Stomach (tissue), 4 donors: ENCODE measurements around the gene FADS3.

Experiments used
- CTCF ChIP-seq, 7 experiments: fragments of 450-650 bp in 4 of 7; fragments of 200-600 bp in 3 of 7; sonication (generic) in 3 of 7; IDR thresholded peaks; one replicate each; pipeline ENCODE4 v1.5.1; 2016 to 2019; ENCODE audit warnings: antibody characterized with exemption in 7 of 7, control low read depth in 2 of 7, mild to moderate bottlenecking in 1 of 7
- POLR2A ChIP-seq, 4 donors: fragments of 450-650 bp; IDR thresholded peaks; one replicate each; pipeline ENCODE4 v1.6.1; 2016; ENCODE audit warnings: antibody characterized with exemption in 4 of 4, control low read depth in 2 of 4, mild to moderate bottlenecking in 1 of 4, moderate library complexity in 1 of 4

GRCh38 chr11:61862714-61863547, 28.4 kb downstream of the FADS3 start:
- TF ChIP-seq POLR2A (IDR thresholded peaks at IDR 0.05) = no peak
- no peak for TF ChIP-seq CTCF (IDR thresholded peaks at IDR 0.05)
